SU-DHL-6 (cell line): ENCODE data around the gene CSNK2B.

ENCODE experiments used
- H2AFZ ChIP-seq: fragments of 200-600 bp; sonication (generic); 2 replicates; pipeline ENCODE4 v1.6.1; 2014; ENCODE audit warnings: low read depth, mild to moderate bottlenecking, moderate library complexity, mixed read lengths, antibody characterized with exemption, low read length; ENCODE audit not compliant: severe bottlenecking
- H3F3A ChIP-seq: fragments of 200-600 bp; shearing (Covaris generic); 2 replicates; pipeline ENCODE4 v1.6.0; 2016; ENCODE audit warnings: antibody characterized with exemption, mild to moderate bottlenecking; ENCODE audit not compliant: insufficient read depth
- H3K27ac ChIP-seq: fragments of 200-600 bp; sonication (generic); 2 replicates; pipeline ENCODE4 v1.5.1; 2016; ENCODE audit warnings: low read depth, mild to moderate bottlenecking, low read length, moderate library complexity, mixed read lengths
- H3K27me3 ChIP-seq: fragments of 200-600 bp; sonication (generic), shearing (Covaris generic); 2 replicates; pipeline ENCODE4 v1.6.0; 2014; ENCODE audit warnings: mild to moderate bottlenecking, low read length
- H3K36me3 ChIP-seq: fragments of 200-600 bp; sonication (generic); 2 replicates; pipeline ENCODE4 v1.6.1; 2014; ENCODE audit warnings: mild to moderate bottlenecking, low read length, mixed read lengths
- H3K4me2 ChIP-seq: fragments of 300-600, 200-600 bp; shearing (Covaris generic), sonication (generic); 2 replicates; pipeline ENCODE4 v1.6.0; 2014; ENCODE audit warnings: low read length, low read depth, mild to moderate bottlenecking; ENCODE audit not compliant: poor library complexity, severe bottlenecking
- H3K4me3 ChIP-seq: fragments of 200-600 bp; sonication (generic); 2 replicates; pipeline ENCODE4 v1.5.1; 2014; ENCODE audit warnings: antibody characterized with exemption, low read length, mild to moderate bottlenecking, mixed read lengths; ENCODE audit not compliant: insufficient read depth, poor library complexity, severe bottlenecking
- H3K79me2 ChIP-seq: fragments of 200-600 bp; sonication (generic); 2 replicates; pipeline ENCODE4 v1.6.1; 2014; ENCODE audit warnings: mild to moderate bottlenecking, low read length, moderate library complexity; ENCODE audit not compliant: insufficient read depth
- H3K9ac ChIP-seq: fragments of 200-600 bp; sonication (generic); 2 replicates; pipeline ENCODE4 v1.7.0; 2014; ENCODE audit warnings: mild to moderate bottlenecking, low read length
- H3K9me2 ChIP-seq: fragments of 200-600 bp; sonication (generic); replicated peaks from 2 replicates; pipeline ENCODE4 v1.6.1; 2014; ENCODE audit warnings: low read length; ENCODE audit not compliant: insufficient read depth
- H3K9me3 ChIP-seq: fragments of 200-600 bp; sonication (generic); 2 replicates; pipeline ENCODE4 v1.6.1; 2014; ENCODE audit warnings: low read length, mixed read lengths; ENCODE audit not compliant: insufficient read depth
- H4K20me1 ChIP-seq: fragments of 200-600 bp; sonication (generic); 2 replicates; pipeline ENCODE4 v1.6.1; 2014; ENCODE audit warnings: low read depth, mild to moderate bottlenecking, antibody characterized with exemption, low read length, moderate library complexity, mixed read lengths
- EZH2phosphoT487 ChIP-seq: fragments of 200-600 bp; sonication (generic), shearing (Covaris generic); conservative IDR thresholded peaks from 2 replicates; pipeline ENCODE4 v1.6.1; 2018; ENCODE audit warnings: mild to moderate bottlenecking, antibody characterized with exemption, low read length, moderate library complexity, mixed read lengths
- TF ChIP-seq, protein P1 (sequence below): fragments of 200-600 bp; sonication (generic); IDR thresholded peaks from one replicate; pipeline ENCODE4 v1.5.1; 2017; ENCODE audit warnings: antibody characterized with exemption, mild to moderate bottlenecking, low read length, moderate library complexity; ENCODE audit not compliant: insufficient read depth, poor library complexity, severe bottlenecking

The CSNK2B gene

DNA sequence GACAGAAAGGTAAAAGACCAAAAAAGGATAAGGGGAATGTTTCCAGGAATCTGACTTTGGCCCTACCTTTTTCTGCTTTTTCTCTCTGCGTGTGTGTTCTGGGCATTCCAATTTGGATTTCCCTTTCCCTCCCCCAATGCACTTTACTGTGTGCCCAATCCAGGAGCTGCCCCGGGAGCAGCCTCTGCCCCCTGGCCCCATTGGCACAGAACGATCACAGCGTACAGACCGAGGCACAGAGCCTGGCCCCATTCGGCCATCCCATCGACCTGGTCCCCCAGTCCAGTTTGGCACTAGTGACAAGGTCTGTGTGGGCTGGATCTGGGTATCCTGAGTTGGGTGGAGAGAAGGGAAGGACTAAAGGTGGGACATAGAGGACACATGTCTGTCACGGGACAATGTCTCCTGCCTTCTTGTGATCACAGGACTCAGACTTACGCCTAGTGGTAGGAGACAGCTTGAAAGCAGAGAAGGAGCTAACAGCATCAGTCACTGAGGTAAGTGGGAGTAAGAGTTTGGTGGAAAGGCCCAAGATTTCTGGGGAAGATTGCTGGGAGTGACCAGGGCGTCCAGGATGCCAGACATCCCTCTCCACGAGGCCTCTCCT, 30.8 kb upstream of the CSNK2B start:
- H3K9me2 ChIP-seq = no peaks in the 10 kb centered on the region
- H3K4me3 ChIP-seq = no peak overlapping the region
- no peaks in the 10 kb centered on the region for H3K27me3 ChIP-seq
- H3K9ac ChIP-seq = no peak overlapping the region
- peaks cover 57% of the 10 kb centered on the region for H3F3A ChIP-seq
- no peak overlapping the region for H3K27ac ChIP-seq
- H4K20me1 ChIP-seq = no peaks in the 10 kb centered on the region; the same call in 1 of the 2 replicates
- TF ChIP-seq, protein P1, sequence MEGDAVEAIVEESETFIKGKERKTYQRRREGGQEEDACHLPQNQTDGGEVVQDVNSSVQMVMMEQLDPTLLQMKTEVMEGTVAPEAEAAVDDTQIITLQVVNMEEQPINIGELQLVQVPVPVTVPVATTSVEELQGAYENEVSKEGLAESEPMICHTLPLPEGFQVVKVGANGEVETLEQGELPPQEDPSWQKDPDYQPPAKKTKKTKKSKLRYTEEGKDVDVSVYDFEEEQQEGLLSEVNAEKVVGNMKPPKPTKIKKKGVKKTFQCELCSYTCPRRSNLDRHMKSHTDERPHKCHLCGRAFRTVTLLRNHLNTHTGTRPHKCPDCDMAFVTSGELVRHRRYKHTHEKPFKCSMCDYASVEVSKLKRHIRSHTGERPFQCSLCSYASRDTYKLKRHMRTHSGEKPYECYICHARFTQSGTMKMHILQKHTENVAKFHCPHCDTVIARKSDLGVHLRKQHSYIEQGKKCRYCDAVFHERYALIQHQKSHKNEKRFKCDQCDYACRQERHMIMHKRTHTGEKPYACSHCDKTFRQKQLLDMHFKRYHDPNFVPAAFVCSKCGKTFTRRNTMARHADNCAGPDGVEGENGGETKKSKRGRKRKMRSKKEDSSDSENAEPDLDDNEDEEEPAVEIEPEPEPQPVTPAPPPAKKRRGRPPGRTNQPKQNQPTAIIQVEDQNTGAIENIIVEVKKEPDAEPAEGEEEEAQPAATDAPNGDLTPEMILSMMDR = no peak
- no peak for TF ChIP-seq EZH2phosphoT487
- no peaks in the 10 kb centered on the region for H3K9me3 ChIP-seq
- 0 out of 2 replicates have a peak, but pooled peaks cover 4% of the 10 kb centered on the region for H3K79me2 ChIP-seq
- H3K4me2 ChIP-seq = no peak overlapping the region
- peaks cover 37% of the 10 kb centered on the region; the same call in 1 of the 2 replicates for H3K36me3 ChIP-seq
- H2AFZ ChIP-seq = no peak overlapping the region

DNA sequence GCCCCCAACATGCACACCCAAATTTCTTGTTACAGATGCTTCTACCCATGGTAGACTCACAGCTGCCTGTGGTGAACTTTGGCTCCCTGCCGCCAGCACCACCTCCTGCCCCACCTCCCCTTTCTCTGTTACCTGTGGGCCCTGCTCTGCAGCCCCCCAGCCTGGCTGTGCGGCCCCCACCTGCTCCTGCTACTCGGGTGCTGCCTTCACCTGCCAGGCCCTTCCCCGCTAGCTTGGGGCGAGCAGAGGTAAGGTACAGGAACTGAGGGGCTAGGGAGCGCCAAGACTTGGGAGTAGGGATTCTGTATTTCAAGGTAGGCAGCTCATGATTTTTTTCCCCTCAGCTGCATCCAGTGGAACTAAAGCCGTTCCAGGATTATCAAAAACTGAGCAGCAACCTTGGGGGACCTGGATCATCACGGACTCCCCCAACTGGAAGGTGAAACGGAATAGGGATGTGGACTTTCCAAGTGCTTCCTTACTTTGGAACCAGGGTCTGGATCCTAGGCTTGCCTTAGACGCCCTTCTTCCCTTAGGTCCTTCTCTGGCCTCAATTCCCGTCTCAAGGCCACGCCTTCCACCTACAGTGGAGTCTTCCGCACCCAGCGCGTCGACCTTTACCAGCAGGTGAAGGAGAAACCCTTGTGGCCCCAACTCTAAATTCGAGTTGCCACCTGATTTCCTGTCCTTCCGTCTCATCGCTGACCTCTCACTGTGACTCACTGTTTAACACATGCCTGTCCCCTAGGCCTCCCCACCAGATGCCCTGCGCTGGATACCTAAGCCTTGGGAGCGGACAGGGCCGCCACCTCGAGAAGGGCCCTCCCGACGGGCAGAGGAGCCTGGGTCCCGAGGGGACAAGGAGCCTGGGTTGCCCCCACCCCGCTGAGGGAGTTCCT, 28.9 kb upstream of the CSNK2B start:
- Histone ChIP-seq H3K4me3 (no peak overlapping the region), H3K27me3 (no peaks in the 10 kb centered on the region), H3K36me3 (peaks cover 27% of the 10 kb centered on the region; the same call in 1 of the 2 replicates), H3K9ac (no peak overlapping the region), H2AFZ (no peak overlapping the region), H3F3A (peaks cover 57% of the 10 kb centered on the region), H3K27ac (no peak overlapping the region), H3K4me2 (no peak overlapping the region), H3K9me2 (no peaks in the 10 kb centered on the region), H3K79me2 (0 out of 2 replicates have a peak, but pooled peaks cover 3% of the 10 kb centered on the region), H3K9me3 (no peaks in the 10 kb centered on the region), H4K20me1 (no peaks in the 10 kb centered on the region; the same call in 1 of the 2 replicates)
- TF ChIP-seq, protein P1 = no peak
- TF ChIP-seq EZH2phosphoT487 = no peak

DNA sequence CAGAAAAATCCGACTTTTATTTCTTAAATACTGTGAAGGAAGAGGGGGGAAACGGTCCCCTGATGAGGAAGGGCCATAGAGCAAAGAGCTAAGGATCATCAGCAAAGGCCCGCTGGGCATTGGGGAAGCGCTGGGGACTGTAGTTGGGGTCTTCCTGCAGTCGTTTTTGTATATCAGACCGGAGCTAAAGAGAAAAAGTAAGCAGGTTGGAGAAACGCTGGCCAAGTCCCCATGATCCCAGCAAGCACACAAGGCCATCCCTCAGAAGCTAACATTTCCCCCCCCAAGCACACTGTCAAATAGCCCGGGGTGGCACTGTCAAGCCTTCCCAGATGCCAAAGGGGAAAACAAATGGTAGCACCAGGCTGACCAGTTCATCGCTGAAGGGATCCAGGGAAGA, 26.8 kb upstream of the CSNK2B start:
- no peaks in the 10 kb centered on the region for H4K20me1 ChIP-seq
- TF ChIP-seq EZH2phosphoT487 = no peak
- TF ChIP-seq, protein P1 = no peak
- peaks cover 50% of the 10 kb centered on the region for H3F3A ChIP-seq
- no peak overlapping the region for H3K27ac ChIP-seq
- no peak overlapping the region for H2AFZ ChIP-seq
- H3K79me2 ChIP-seq = no peaks in the 10 kb centered on the region
- no peak overlapping the region for H3K9ac ChIP-seq
- no peak overlapping the region for H3K4me2 ChIP-seq
- H3K36me3 ChIP-seq = peaks cover 18% of the 10 kb centered on the region; the same call in 1 of the 2 replicates
- no peaks in the 10 kb centered on the region for H3K27me3 ChIP-seq
- no peaks in the 10 kb centered on the region for H3K9me3 ChIP-seq
- no peaks in the 10 kb centered on the region for H3K9me2 ChIP-seq
- H3K4me3 ChIP-seq = no peak overlapping the region
